B cell (primary cell): Measurements from ENCODE around the gene C4A. TPM values are rescaled to one million over a fixed set of nuclear protein-coding genes. Genes with fewer than 3 reads are reported as not detected.

Experiments
- ATAC-seq: fragments of 200-7000 bp; cut with Tn5 transposase; one replicate; pipeline ENCODE4 v1.10.0; 2021; ENCODE audit warnings: low read depth, mild to moderate bottlenecking, moderate number of reproducible peaks, moderate library complexity
- CTCF ChIA-PET: fragments of 350-600 bp; sonication (Branson Sonifier 250); formaldehyde crosslinking; loops from one replicate; lab custom pipeline; 2021; ENCODE audit warnings: antibody characterized with exemption, inconsistent platforms; lab: Charles Lee
- POLR2A ChIA-PET: fragments of 350-600 bp; sonication (Branson Sonifier 250); formaldehyde crosslinking; loops from one replicate; lab custom pipeline; 2021; ENCODE audit warnings: antibody characterized with exemption; lab: Charles Lee
- DNase-seq: peaks from one replicate; pipeline ENCODE4 v3.0.0; 2013
- H2AFZ ChIP-seq: 2 replicates; pipeline ENCODE4 v1.6.1; 2012; ENCODE audit warnings: mild to moderate bottlenecking, low read depth, low read length; ENCODE audit not compliant: insufficient read depth, poor library complexity, severe bottlenecking
- H3K27ac ChIP-seq, 2 donors: 1 replicate in 1 of 2; 2 replicates in 1 of 2; pipeline ENCODE4 v1.5.1; 2012 to 2013; ENCODE audit warnings: low read length in 2 of 2, mild to moderate bottlenecking in 2 of 2, moderate library complexity in 1 of 2
- H3K27me3 ChIP-seq, 4 experiments: fragments of 200-600 bp in 1 of 4; sonication (generic) in 1 of 4; replicated peaks in 1 of 4; 1 replicate in 2 of 4; 2 replicates in 2 of 4; pipeline versions ENCODE4 v1.6.1 to v1.7.0; 2013 to 2016; ENCODE audit warnings: low read length in 3 of 4, mild to moderate bottlenecking in 2 of 4, mixed read lengths in 1 of 4, moderate library complexity in 1 of 4; ENCODE audit not compliant: insufficient read depth in 4 of 4, control insufficient read depth in 3 of 4; ENCODE audit errors: control extremely low read depth in 1 of 4
- H3K36me3 ChIP-seq, 2 experiments: replicated peaks in 1 of 2; 1 replicate in 1 of 2; 2 replicates in 1 of 2; pipeline versions ENCODE4 v1.6.1 to v1.7.1; 2013; ENCODE audit warnings: low read length in 1 of 2; ENCODE audit not compliant: insufficient read depth in 2 of 2, control insufficient read depth in 1 of 2; ENCODE audit errors: control extremely low read depth in 1 of 2, extremely low read depth in 1 of 2
- H3K4me1 ChIP-seq, 2 donors: fragments of 200-600 bp in 1 of 2; sonication (generic) in 1 of 2; 1 replicate in 1 of 2; 2 replicates in 1 of 2; pipeline versions ENCODE4 v1.5.1 to v1.6.1; 2013 to 2017; ENCODE audit warnings: low read length in 2 of 2; ENCODE audit not compliant: control insufficient read depth in 2 of 2, insufficient read depth in 2 of 2
- H3K4me2 ChIP-seq: replicated peaks from 2 replicates; pipeline ENCODE3; 2012; ENCODE audit warnings: mild to moderate bottlenecking, low read depth, low read length; ENCODE audit not compliant: poor library complexity, severe bottlenecking
- H3K4me3 ChIP-seq, 5 experiments: fragments of 200-600 bp in 1 of 5; sonication (generic) in 1 of 5; 1 replicate in 3 of 5; 2 replicates in 2 of 5; pipeline versions ENCODE4 v1.5.1 to v1.7.0; 2011 to 2016; ENCODE audit warnings: low read length in 4 of 5, mild to moderate bottlenecking in 4 of 5, low read depth in 2 of 5, control low read depth in 1 of 5, moderate library complexity in 1 of 5; ENCODE audit not compliant: insufficient read depth in 1 of 5; ENCODE audit errors: control extremely low read depth in 1 of 5, extremely low read depth in 1 of 5
- H3K79me2 ChIP-seq: fragments of 200-600 bp; sonication (generic); one replicate; pipeline ENCODE4 v1.6.0; 2016; ENCODE audit warnings: low read length; ENCODE audit not compliant: control insufficient read depth, insufficient read depth
- H3K9ac ChIP-seq: fragments of 200-600 bp; sonication (generic); 2 replicates; pipeline ENCODE4 v1.6.1; 2017; ENCODE audit warnings: mild to moderate bottlenecking, low read length, moderate library complexity
- H3K9me3 ChIP-seq, 3 donors: one replicate each; pipeline versions ENCODE4 v1.6.1 to v1.7.1; 2013; ENCODE audit warnings: low read length in 2 of 3; ENCODE audit not compliant: control insufficient read depth in 2 of 3, insufficient read depth in 1 of 3; ENCODE audit errors: control extremely low read depth in 1 of 3
- H4K20me1 ChIP-seq: 2 replicates; pipeline ENCODE4 v1.6.0; 2012; ENCODE audit warnings: mild to moderate bottlenecking, low read length; ENCODE audit not compliant: insufficient read depth, control insufficient read depth, poor library complexity, severe bottlenecking
- H3K27ac Mint-ChIP-seq: one replicate; pipeline ENCODE4 v1.8.0; 2021; ENCODE audit warnings: mixed read lengths
- H3K27me3 Mint-ChIP-seq: one replicate; pipeline ENCODE4 v1.8.0; 2021; ENCODE audit warnings: mixed read lengths
- H3K4me1 Mint-ChIP-seq: one replicate; pipeline ENCODE4 v1.8.0; 2021; ENCODE audit warnings: mixed read lengths
- H3K4me3 Mint-ChIP-seq: one replicate; pipeline ENCODE4 v1.8.0; 2021; ENCODE audit warnings: mixed read lengths
- H3K9me3 Mint-ChIP-seq: one replicate; pipeline ENCODE4 v1.8.0; 2022; ENCODE audit warnings: mixed read lengths; ENCODE audit not compliant: insufficient read depth
- EZH2 ChIP-seq: IDR thresholded peaks from 2 replicates; pipeline ENCODE4 v1.6.1; 2012; ENCODE audit warnings: borderline replicate concordance, low read depth, mild to moderate bottlenecking, moderate library complexity, low read length; ENCODE audit not compliant: insufficient read depth, poor library complexity, severe bottlenecking
- WGBS: methylation state at CpG from one replicate; pipeline ENCODE4 v1.1.5; 2013; ENCODE audit warnings: missing lambda C conversion rate; ENCODE audit not compliant: insufficient coverage; 5-methylcytosine and 5-hydroxymethylcytosine counted together
- intact Hi-C: fragments of 100-400 bp; cut with micrococcal nuclease; formaldehyde crosslinking; loops from one replicate; pipeline ENCODE4 v1.10.0; 2022
- polyA plus RNA-seq: library from polyadenylated mRNA; depleted of rRNA; stranded (reverse); fragments of >200 nt; gene quantifications from 2 replicates; pipeline ENCODE4 v1.2.3, GENCODE V29; 2012
- total RNA-seq, 2 donors: library from RNA; stranded (reverse); fragments of 120-200 nt in 1 of 2; gene quantifications; 1 replicate in 1 of 2; 2 replicates in 1 of 2; pipeline versions ENCODE4 v1.2.3 to v1.2.4, GENCODE V29; 2013 to 2022
- TF ChIP-seq, protein P1 (sequence below): fragments of 200-600 bp; IDR thresholded peaks from one replicate; pipeline ENCODE4 v1.8.0; 2022; ENCODE audit warnings: antibody characterized with exemption, mild to moderate bottlenecking

Gene C4A
- total and polyA plus RNA-seq, 2 donors (not counting 1 experiment from before 2014, with no cell fraction given), result 9.9 to 10.5 TPM

DNA sequence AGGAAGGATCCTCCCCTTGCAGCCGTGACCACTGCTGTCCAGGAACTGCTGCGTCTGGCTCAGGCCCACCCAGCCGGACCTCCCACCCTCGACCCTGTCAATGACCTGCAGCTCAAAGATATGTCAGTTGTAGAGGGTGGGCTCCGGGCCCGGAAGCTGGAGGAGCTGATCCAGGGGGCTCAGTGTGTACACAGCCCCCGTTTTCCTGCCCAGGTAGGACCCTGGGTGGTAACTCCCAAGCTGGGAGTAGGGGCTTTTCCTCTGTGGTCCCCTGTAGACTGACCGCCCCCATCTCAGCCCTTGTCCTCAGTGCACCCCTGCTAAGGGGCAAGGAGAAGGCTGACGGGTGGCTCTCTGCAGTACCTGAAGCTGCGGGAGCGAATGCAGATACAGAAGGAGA, 13.5 kb upstream of the C4A start:
- Histone ChIP-seq H3K9me3 (no peaks in the 10 kb centered on the region), H3K4me2 (no peak overlapping the region), H3K27ac (no peak overlapping the region), H3K36me3 (peaks cover 2 to 66% of the 10 kb centered on the region in 2 experiments), H3K4me3 (no peak overlapping the region), H3K27me3 (no peaks in the 10 kb centered on the region), H3K79me2 (peaks cover 9% of the 10 kb centered on the region), H4K20me1 (no peaks in the 10 kb centered on the region), H3K9ac (no peak overlapping the region), H3K4me1 (peaks cover 18 to 23% of the 10 kb centered on the region in 2 donors), H2AFZ (no peak overlapping the region)
- DNase-seq (no peak), ATAC-seq (no peak)
- H3K27me3 Mint-ChIP-seq, result no peaks in the 10 kb centered on the region
- TF ChIP-seq, protein P1, sequence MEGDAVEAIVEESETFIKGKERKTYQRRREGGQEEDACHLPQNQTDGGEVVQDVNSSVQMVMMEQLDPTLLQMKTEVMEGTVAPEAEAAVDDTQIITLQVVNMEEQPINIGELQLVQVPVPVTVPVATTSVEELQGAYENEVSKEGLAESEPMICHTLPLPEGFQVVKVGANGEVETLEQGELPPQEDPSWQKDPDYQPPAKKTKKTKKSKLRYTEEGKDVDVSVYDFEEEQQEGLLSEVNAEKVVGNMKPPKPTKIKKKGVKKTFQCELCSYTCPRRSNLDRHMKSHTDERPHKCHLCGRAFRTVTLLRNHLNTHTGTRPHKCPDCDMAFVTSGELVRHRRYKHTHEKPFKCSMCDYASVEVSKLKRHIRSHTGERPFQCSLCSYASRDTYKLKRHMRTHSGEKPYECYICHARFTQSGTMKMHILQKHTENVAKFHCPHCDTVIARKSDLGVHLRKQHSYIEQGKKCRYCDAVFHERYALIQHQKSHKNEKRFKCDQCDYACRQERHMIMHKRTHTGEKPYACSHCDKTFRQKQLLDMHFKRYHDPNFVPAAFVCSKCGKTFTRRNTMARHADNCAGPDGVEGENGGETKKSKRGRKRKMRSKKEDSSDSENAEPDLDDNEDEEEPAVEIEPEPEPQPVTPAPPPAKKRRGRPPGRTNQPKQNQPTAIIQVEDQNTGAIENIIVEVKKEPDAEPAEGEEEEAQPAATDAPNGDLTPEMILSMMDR, result no peak
- TF ChIP-seq EZH2, result no peak
- H3K4me1 Mint-ChIP-seq, result peaks cover 32% of the 10 kb centered on the region
- no peak overlapping the region for H3K4me3 Mint-ChIP-seq
- ChIA-PET POLR2A (interaction anchor here (0.8 kb wide), 1 partner anchor 162 kb away, joined by 3 read pairs; the partner anchor contains the start of gene LSM2), CTCF (no interaction called here)
- 94% methylated on average over 11 of the region's 11 CpGs for WGBS
- intact Hi-C loops, result no loop called here
- H3K9me3 Mint-ChIP-seq, result no peaks in the 10 kb centered on the region
- no peak overlapping the region for H3K27ac Mint-ChIP-seq

DNA sequence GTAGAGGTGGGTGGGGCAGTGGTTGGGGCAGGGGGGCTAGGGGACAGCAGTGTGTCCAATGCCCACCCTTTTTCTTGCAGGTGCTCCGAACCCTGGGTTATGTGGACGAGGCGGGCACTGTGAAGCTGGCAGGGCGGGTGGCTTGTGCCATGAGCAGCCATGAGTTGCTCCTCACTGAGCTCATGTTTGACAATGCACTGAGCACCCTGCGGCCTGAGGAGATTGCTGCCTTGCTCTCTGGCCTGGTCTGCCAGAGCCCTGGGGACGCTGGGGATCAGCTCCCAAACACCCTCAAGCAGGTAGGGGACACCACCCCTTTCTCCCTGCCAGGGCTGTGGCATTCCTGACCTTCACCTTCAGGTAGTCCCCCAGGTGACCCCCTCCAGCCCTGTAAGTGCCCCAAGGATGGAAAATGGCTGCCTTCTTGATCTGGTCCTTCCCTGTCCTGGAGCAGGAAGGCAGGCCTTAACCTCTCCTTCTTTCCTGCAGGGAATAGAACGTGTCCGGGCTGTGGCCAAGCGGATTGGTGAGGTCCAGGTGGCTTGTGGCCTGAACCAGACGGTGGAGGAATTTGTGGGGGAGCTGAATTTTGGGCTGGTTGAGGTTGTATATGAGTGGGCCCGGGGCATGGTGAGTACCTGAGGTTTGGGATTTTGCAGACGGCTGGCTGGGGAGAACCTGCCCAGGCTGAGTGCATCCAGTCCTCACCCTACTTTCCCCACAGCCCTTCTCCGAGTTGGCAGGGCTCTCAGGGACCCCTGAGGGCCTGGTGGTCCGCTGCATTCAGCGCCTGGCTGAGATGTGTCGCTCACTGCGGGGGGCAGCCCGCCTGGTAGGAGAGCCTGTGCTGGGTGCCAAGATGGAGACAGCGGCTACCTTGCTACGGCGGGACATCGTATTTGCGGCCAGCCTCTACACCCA, 12.8 kb upstream of the C4A start:
- H3K4me1 Mint-ChIP-seq, result peaks cover 34% of the 10 kb centered on the region
- ATAC-seq (no peak), DNase-seq (no peak)
- H3K27ac Mint-ChIP-seq, result no peak overlapping the region
- WGBS, result 91% methylated on average over 17 of the region's 23 CpGs
- no peak overlapping the region for H3K4me3 ChIP-seq
- H3K27me3 Mint-ChIP-seq, result no peaks in the 10 kb centered on the region
- H2AFZ ChIP-seq, result no peak overlapping the region
- peak overlapping the region; percentile 46 for H3K4me3 Mint-ChIP-seq
- no peak overlapping the region for H3K4me2 ChIP-seq
- H3K9me3 ChIP-seq, result no peaks in the 10 kb centered on the region
- POLR2A ChIA-PET, result interaction anchor here (0.8 kb wide), 2 partner anchors 162 to 342 kb away, joined by 3 read pairs; partner anchors contain the start of gene LSM2
- TF ChIP-seq, protein P1, result no peak
- no peak for TF ChIP-seq EZH2
- no peaks in the 10 kb centered on the region for H4K20me1 ChIP-seq
- CTCF ChIA-PET, result no interaction called here
- peaks cover 11% of the 10 kb centered on the region for H3K79me2 ChIP-seq
- H3K27ac ChIP-seq, result no peak overlapping the region
- H3K36me3 ChIP-seq, result peaks cover 2 to 59% of the 10 kb centered on the region in 2 experiments
- H3K9me3 Mint-ChIP-seq, result no peaks in the 10 kb centered on the region
- H3K27me3 ChIP-seq, result no peaks in the 10 kb centered on the region
- peaks cover 18 to 23% of the 10 kb centered on the region in 2 donors for H3K4me1 ChIP-seq
- no peak overlapping the region for H3K9ac ChIP-seq
- intact Hi-C loops, result no loop called here
